GM19463 (cell line): ENCODE data around the gene E2F1.
"Not testable (repeated sequence)": the region's sequence is repeated elsewhere in the genome, so short reads cannot be mapped to it uniquely, and the experiment has no call there.

Source experiments
- ATAC-seq: cut with Tn5 transposase; IDR thresholded peaks from one replicate; pipeline ENCODE4 v1.9.1; 2021; ENCODE audit warnings: mild to moderate bottlenecking, moderate library complexity; ENCODE audit not compliant: unreplicated experiment

E2F1 gene

GRCh38 chr20:33646191-33646590, 40.0 kb downstream of the E2F1 start:
- no peak for ATAC-seq

GRCh38 chr20:33645396-33645795, 40.8 kb downstream of the E2F1 start:
- ATAC-seq = no peak

GRCh38 chr20:33645072-33645358, 41.2 kb downstream of the E2F1 start:
- ATAC-seq = no peak

GRCh38 chr20:33644313-33645071, 41.7 kb downstream of the E2F1 start:
- no peak for ATAC-seq

GRCh38 chr20:33640287-33640686, 45.9 kb downstream of the E2F1 start:
- no peak for ATAC-seq

GRCh38 chr20:33636776-33637175, 49.4 kb downstream of the E2F1 start:
- no peak for ATAC-seq

- no peak for ATAC-seq
These were observed 50.8 kb downstream of the E2F1 start for GRCh38 chr20:33635341-33635740.

GRCh38 chr20:33631910-33632309, 54.3 kb downstream of the E2F1 start:
- not testable (repeated sequence) for ATAC-seq

GRCh38 chr20:33630507-33630906, 55.7 kb downstream of the E2F1 start:
- ATAC-seq = no peak

GRCh38 chr20:33629979-33630378, 56.2 kb downstream of the E2F1 start:
- ATAC-seq = no peak

- ATAC-seq = no peak
These were observed 56.7 kb downstream of the E2F1 start for GRCh38 chr20:33629533-33629932.

- ATAC-seq = no peak
These were observed 58.5 kb downstream of the E2F1 start for GRCh38 chr20:33627577-33628216.

- no peak for ATAC-seq
These were observed 60.0 kb downstream of the E2F1 start for GRCh38 chr20:33626190-33626589.
